Measurements from ENCODE around the gene EFNA1.

The EFNA1 gene

GRCh38 chr1:155173478-155174323 is 46.0 kb downstream of the EFNA1 start, which contains the start of gene TRIM46:
TRIM46 (plus strand) TSS chr1:155173849; CDS start chr1:155173967, 118 bp downstream.
- H3K27me3 ChIP-seq (ENCODE audit: control insufficient read depth, insufficient read depth, low read length), result no peaks in the 10 kb centered on the region
- peak within 1 kb of the TSS; percentile 81 for H3K4me2 ChIP-seq (ENCODE audit: low read length)
- H3K9ac ChIP-seq (ENCODE audit: low read depth, low read length), result peak within 1 kb of the TSS; percentile 97
- peaks cover 16% of the 10 kb centered on the region for H3K36me3 ChIP-seq (ENCODE audit: insufficient read depth, low read length)
- H3K9me3 ChIP-seq (replicated peaks; ENCODE audit: low read length), result no peaks in the 10 kb centered on the region
- peaks cover 23% of the 10 kb centered on the region for H3K4me1 ChIP-seq (ENCODE audit: control insufficient read depth, insufficient read depth, low read length)
- H3K4me3 ChIP-seq (ENCODE audit: low read length), result peak within 1 kb of the TSS; percentile 87

- Histone ChIP-seq H3K9me3 (replicated peaks; ENCODE audit: low read length) (no peaks in the 10 kb centered on the region), H3K9ac (ENCODE audit: low read depth, low read length) (peak overlapping the region; percentile 97), H3K4me1 (ENCODE audit: control insufficient read depth, insufficient read depth, low read length) (peaks cover 23% of the 10 kb centered on the region), H3K27me3 (ENCODE audit: control insufficient read depth, insufficient read depth, low read length) (no peaks in the 10 kb centered on the region), H3K4me2 (ENCODE audit: low read length) (peak overlapping the region; percentile 81), H3K4me3 (ENCODE audit: low read length) (peak overlapping the region; percentile 87), H3K36me3 (ENCODE audit: insufficient read depth, low read length) (peaks cover 12% of the 10 kb centered on the region)
Measured at GRCh38 chr1:155174324-155175280, 46.9 kb downstream of the EFNA1 start.

- peak overlapping the region; percentile 81 for H3K4me2 ChIP-seq (ENCODE audit: low read length)
- H3K36me3 ChIP-seq (ENCODE audit: insufficient read depth, low read length), result peaks cover 11% of the 10 kb centered on the region
- H3K4me1 ChIP-seq (ENCODE audit: control insufficient read depth, insufficient read depth, low read length), result peaks cover 23% of the 10 kb centered on the region
- H3K27me3 ChIP-seq (ENCODE audit: control insufficient read depth, insufficient read depth, low read length), result no peaks in the 10 kb centered on the region
- peak overlapping the region; percentile 87 for H3K4me3 ChIP-seq (ENCODE audit: low read length)
- no peaks in the 10 kb centered on the region for H3K9me3 ChIP-seq (replicated peaks; ENCODE audit: low read length)
- no peak overlapping the region for H3K9ac ChIP-seq (ENCODE audit: low read depth, low read length)
Measured at GRCh38 chr1:155175281-155175926, 47.7 kb downstream of the EFNA1 start.

- H3K9me3 ChIP-seq (replicated peaks; ENCODE audit: low read length), result no peaks in the 10 kb centered on the region
- H3K4me1 ChIP-seq (ENCODE audit: control insufficient read depth, insufficient read depth, low read length), result peaks cover 23% of the 10 kb centered on the region
- peaks cover 9% of the 10 kb centered on the region for H3K36me3 ChIP-seq (ENCODE audit: insufficient read depth, low read length)
Measured at GRCh38 chr1:155175927-155176371, 48.3 kb downstream of the EFNA1 start.

GRCh38 chr1:155176544-155177071 is 48.9 kb downstream of the EFNA1 start:
- Histone ChIP-seq H3K27me3 (ENCODE audit: control insufficient read depth, insufficient read depth, low read length) (no peaks in the 10 kb centered on the region), H3K36me3 (ENCODE audit: insufficient read depth, low read length) (peaks cover 9% of the 10 kb centered on the region), H3K9me3 (replicated peaks; ENCODE audit: low read length) (no peaks in the 10 kb centered on the region), H3K4me2 (ENCODE audit: low read length) (no peak overlapping the region), H3K9ac (ENCODE audit: low read depth, low read length) (no peak overlapping the region), H3K4me1 (ENCODE audit: control insufficient read depth, insufficient read depth, low read length) (peaks cover 23% of the 10 kb centered on the region), H3K4me3 (ENCODE audit: low read length) (no peak overlapping the region)

More at GRCh38 chr1:155175927-155176371, 48.3 kb downstream of the EFNA1 start:
- Histone ChIP-seq H3K4me3 (ENCODE audit: low read length) (no peak overlapping the region), H3K9ac (ENCODE audit: low read depth, low read length) (no peak overlapping the region), H3K4me2 (ENCODE audit: low read length) (no peak overlapping the region), H3K27me3 (ENCODE audit: control insufficient read depth, insufficient read depth, low read length) (no peaks in the 10 kb centered on the region)

- no peaks in the 10 kb centered on the region for H3K27me3 ChIP-seq (ENCODE audit: control insufficient read depth, insufficient read depth, low read length)
- no peak overlapping the region for H3K4me3 ChIP-seq (ENCODE audit: low read length)
- H3K4me1 ChIP-seq (ENCODE audit: control insufficient read depth, insufficient read depth, low read length), result peaks cover 16% of the 10 kb centered on the region
- no peaks in the 10 kb centered on the region for H3K9me3 ChIP-seq (replicated peaks; ENCODE audit: low read length)
- H3K36me3 ChIP-seq (ENCODE audit: insufficient read depth, low read length), result peaks cover 9% of the 10 kb centered on the region
- no peak overlapping the region for H3K9ac ChIP-seq (ENCODE audit: low read depth, low read length)
- no peak overlapping the region for H3K4me2 ChIP-seq (ENCODE audit: low read length)
Measured at GRCh38 chr1:155177192-155177917, 49.7 kb downstream of the EFNA1 start.

- Histone ChIP-seq H3K4me3 (ENCODE audit: low read length) (no peak overlapping the region), H3K9ac (ENCODE audit: low read depth, low read length) (no peak overlapping the region), H3K9me3 (replicated peaks; ENCODE audit: low read length) (no peaks in the 10 kb centered on the region), H3K27me3 (ENCODE audit: control insufficient read depth, insufficient read depth, low read length) (no peaks in the 10 kb centered on the region), H3K4me1 (ENCODE audit: control insufficient read depth, insufficient read depth, low read length) (peaks cover 15% of the 10 kb centered on the region), H3K36me3 (ENCODE audit: insufficient read depth, low read length) (peaks cover 9% of the 10 kb centered on the region), H3K4me2 (ENCODE audit: low read length) (no peak overlapping the region)
Measured at GRCh38 chr1:155177918-155178281, 50.2 kb downstream of the EFNA1 start.

- no peaks in the 10 kb centered on the region for H3K27me3 ChIP-seq (ENCODE audit: control insufficient read depth, insufficient read depth, low read length)
- no peak overlapping the region for H3K4me3 ChIP-seq (ENCODE audit: low read length)
- no peak overlapping the region for H3K4me2 ChIP-seq (ENCODE audit: low read length)
- peaks cover 11% of the 10 kb centered on the region for H3K4me1 ChIP-seq (ENCODE audit: control insufficient read depth, insufficient read depth, low read length)
- H3K9ac ChIP-seq (ENCODE audit: low read depth, low read length), result no peak overlapping the region
- no peaks in the 10 kb centered on the region for H3K9me3 ChIP-seq (replicated peaks; ENCODE audit: low read length)
- peaks cover 9% of the 10 kb centered on the region for H3K36me3 ChIP-seq (ENCODE audit: insufficient read depth, low read length)
Measured at GRCh38 chr1:155178441-155179111, 50.9 kb downstream of the EFNA1 start.

- Histone ChIP-seq H3K4me2 (ENCODE audit: low read length) (no peak overlapping the region), H3K9me3 (replicated peaks; ENCODE audit: low read length) (no peaks in the 10 kb centered on the region), H3K4me1 (ENCODE audit: control insufficient read depth, insufficient read depth, low read length) (peaks cover 4% of the 10 kb centered on the region), H3K27me3 (ENCODE audit: control insufficient read depth, insufficient read depth, low read length) (no peaks in the 10 kb centered on the region), H3K9ac (ENCODE audit: low read depth, low read length) (no peak overlapping the region), H3K36me3 (ENCODE audit: insufficient read depth, low read length) (peaks cover 9% of the 10 kb centered on the region), H3K4me3 (ENCODE audit: low read length) (no peak overlapping the region)
Measured at GRCh38 chr1:155179112-155180031, 51.7 kb downstream of the EFNA1 start.

All from skeletal muscle satellite cell (primary cell).